Measurements from ENCODE around the gene ZNF536.

ZNF536 gene

DNA sequence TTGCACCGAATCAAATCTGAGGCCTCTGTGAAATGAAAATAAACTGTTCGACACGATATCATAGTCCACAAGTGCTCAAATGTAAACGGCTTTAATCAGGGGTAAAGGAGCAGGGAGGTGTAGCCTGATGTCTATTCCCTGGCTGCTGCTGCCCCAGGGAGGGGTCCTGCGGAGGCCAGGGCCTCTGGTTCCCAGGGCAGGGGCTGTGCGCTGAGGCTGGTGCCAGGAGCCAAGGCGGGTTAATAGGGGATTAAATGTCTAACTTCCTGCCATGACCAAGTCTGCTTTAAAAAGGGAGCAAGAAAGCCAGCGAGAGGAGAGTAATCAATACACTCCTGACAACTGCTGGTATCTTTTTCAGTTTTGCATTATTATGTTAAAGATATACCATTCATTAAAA is 59.4 kb downstream of the ZNF536 start:
- no peak for TF ChIP-seq CTCF (conservative IDR thresholded peaks at IDR 0.05; ENCODE audit: control insufficient read depth, insufficient read depth, low read depth, low read length)
- no peak overlapping the region for H3K4me3 ChIP-seq (ENCODE audit: control insufficient read depth, low read depth, low read length)
- DNase-seq (ENCODE audit: low read depth), result no peak

GRCh38 chr19:30434797-30435594 is 62.8 kb downstream of the ZNF536 start:
- no peak for TF ChIP-seq CTCF (conservative IDR thresholded peaks at IDR 0.05; ENCODE audit: control insufficient read depth, insufficient read depth, low read depth, low read length)
- no peak overlapping the region for H3K4me3 ChIP-seq (ENCODE audit: control insufficient read depth, low read depth, low read length)
- DNase-seq (ENCODE audit: low read depth), result no peak

- H3K4me3 ChIP-seq (ENCODE audit: control insufficient read depth, low read depth, low read length), result no peak overlapping the region
- no peak for DNase-seq (ENCODE audit: low read depth)
- no peak for TF ChIP-seq CTCF (conservative IDR thresholded peaks at IDR 0.05; ENCODE audit: control insufficient read depth, insufficient read depth, low read depth, low read length)
Measured at GRCh38 chr19:30437869-30438268, 65.7 kb downstream of the ZNF536 start.

DNA sequence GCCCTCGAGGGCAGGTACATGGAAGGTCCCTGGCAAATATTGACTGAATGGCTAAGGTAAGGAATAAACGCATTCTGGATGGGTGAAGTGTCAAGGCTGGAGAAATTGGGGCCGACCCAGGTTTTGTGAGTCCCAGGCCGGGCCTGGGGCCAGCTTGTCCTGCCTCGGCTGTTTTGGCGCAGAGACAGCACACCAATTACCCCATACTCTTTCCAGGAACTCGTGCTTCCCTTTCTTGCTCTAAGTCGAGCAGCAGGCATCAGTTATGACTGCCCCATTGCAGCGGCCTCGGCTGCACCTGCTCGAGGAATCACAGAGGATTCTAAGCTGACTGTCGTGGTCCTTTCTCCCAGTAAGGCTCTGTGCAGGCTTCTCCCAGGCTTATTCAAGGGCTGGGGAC is 67.1 kb downstream of the ZNF536 start:
- no peak for DNase-seq (ENCODE audit: low read depth)
- no peak for TF ChIP-seq CTCF (conservative IDR thresholded peaks at IDR 0.05; ENCODE audit: control insufficient read depth, insufficient read depth, low read depth, low read length)
- no peak overlapping the region for H3K4me3 ChIP-seq (ENCODE audit: control insufficient read depth, low read depth, low read length)

- TF ChIP-seq CTCF (conservative IDR thresholded peaks at IDR 0.05; ENCODE audit: control insufficient read depth, insufficient read depth, low read depth, low read length), result no peak
- DNase-seq (ENCODE audit: low read depth), result no peak
- no peak overlapping the region for H3K4me3 ChIP-seq (ENCODE audit: control insufficient read depth, low read depth, low read length)
Measured at GRCh38 chr19:30441011-30441410, 68.8 kb downstream of the ZNF536 start.

DNA sequence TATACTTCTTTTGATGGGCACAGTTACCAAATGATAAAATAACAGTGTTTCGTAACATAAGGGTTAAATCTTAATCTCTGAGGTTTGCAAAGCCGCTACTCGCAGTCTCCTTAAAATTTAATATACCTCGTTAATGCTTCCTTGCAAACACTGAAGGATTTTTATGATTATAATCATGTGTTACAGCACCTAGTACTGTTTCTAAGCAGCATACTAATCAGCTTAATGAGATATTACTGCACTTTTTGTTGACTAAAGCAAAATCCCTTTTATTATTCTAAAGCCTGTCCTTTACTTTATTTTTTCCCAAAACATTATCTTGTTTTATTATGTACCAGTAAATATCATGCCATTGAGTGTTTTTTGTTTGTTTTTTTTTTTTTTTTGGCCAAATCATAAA is 70.5 kb downstream of the ZNF536 start:
- no peak for TF ChIP-seq CTCF (conservative IDR thresholded peaks at IDR 0.05; ENCODE audit: control insufficient read depth, insufficient read depth, low read depth, low read length)
- no peak overlapping the region for H3K4me3 ChIP-seq (ENCODE audit: control insufficient read depth, low read depth, low read length)
- DNase-seq (ENCODE audit: low read depth), result no peak

All from fibroblast of mammary gland (primary cell).